ENCODE data around the gene KLHL29. TPM values are rescaled to one million over a fixed set of nuclear protein-coding genes. Genes with fewer than 3 reads are reported as not detected.
A peak's percentile ranks its signal among the peaks of the same experiment; 100 is the strongest.

The KLHL29 gene
- total RNA-seq, 2 donors from 2014 or later: 1.0 to 2.4 TPM

DNA sequence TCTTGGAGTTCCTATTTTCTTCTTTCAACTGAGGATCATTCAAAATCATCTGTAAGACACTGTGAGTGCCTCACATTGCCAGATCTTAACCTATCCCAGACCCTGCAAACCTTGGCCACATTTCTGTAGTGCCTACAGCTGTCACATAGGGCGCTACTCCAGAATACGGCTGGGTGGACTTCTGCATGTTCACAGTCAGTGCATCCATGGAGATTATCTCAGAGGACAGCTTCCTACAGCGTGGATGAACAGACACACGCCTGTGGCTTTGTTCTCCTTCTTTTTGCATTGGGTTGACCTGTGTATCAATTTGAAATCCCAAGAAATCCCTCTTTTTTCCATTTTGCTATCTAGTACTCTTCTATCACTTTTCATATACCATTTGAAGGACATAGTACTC, 1.9 kb upstream of the KLHL29 start:
- Histone ChIP-seq H3K27me3 (ENCODE audit: control insufficient read depth, insufficient read depth, low read length, poor library complexity, severe bottlenecking) (peaks cover 61% of the 10 kb centered on the region), H3K4me1 (ENCODE audit: control insufficient read depth, insufficient read depth, low read length) (no peaks in the 10 kb centered on the region), H3K36me3 (ENCODE audit: control insufficient read depth, insufficient read depth, low read length) (no peaks in the 10 kb centered on the region), H3K4me3 (ENCODE audit: low read length) (no peak overlapping the region), H3K9me3 (ENCODE audit: control insufficient read depth, low read length) (no peaks in the 10 kb centered on the region), H3K9ac (ENCODE audit: extremely low read depth, low read length, poor library complexity, severe bottlenecking) (no peak overlapping the region), H3K27ac (ENCODE audit: low read depth, low read length) (no peak overlapping the region)
- peaks cover 60% of the 10 kb centered on the region for H3K27me3 Mint-ChIP-seq (ENCODE audit: insufficient read depth)
- no peaks in the 10 kb centered on the region for H3K9me3 Mint-ChIP-seq
- H3K36me3 Mint-ChIP-seq (ENCODE audit: low read depth): no peaks in the 10 kb centered on the region
- H3K4me3 Mint-ChIP-seq: no peak overlapping the region
- WGBS, 2 experiments (ENCODE audit: insufficient coverage in 1 of 2, insufficient read length in 1 of 2): 91 to 92% methylated on average over 4 of the region's 4 CpGs
- H3K4me1 Mint-ChIP-seq: no peaks in the 10 kb centered on the region
- no peak for TF ChIP-seq CTCF (conservative IDR thresholded peaks at IDR 0.05)
- DNase-seq: no peak
- no peak overlapping the region for H3K27ac Mint-ChIP-seq

DNA sequence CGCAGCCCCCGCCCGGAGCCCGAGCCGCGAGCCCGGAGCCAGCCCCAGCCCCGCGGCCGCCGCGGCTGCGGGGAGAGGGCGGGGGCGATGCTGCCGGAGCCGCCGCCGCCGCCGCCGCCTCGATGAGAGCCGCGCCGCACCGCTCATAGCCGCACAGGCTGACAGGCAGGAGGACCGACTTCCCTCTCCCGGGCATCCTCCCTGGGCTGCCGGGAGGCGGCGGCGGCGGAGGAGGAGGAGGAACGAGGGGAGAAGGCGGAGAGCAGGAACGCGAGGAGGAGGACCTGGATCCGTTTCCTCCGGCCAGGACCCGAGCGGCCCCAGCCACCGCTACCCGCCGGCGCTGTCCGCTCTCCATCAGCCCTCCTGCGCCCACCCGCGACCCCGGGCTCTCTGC, 370 bp downstream of the KLHL29 start:
- Mint-ChIP-seq H3K36me3 (ENCODE audit: low read depth) (no peaks in the 10 kb centered on the region), H3K9me3 (no peaks in the 10 kb centered on the region), H3K27ac (no peak overlapping the region), H3K27me3 (ENCODE audit: insufficient read depth) (peaks cover 81% of the 10 kb centered on the region), H3K4me3 (peak overlapping the region; percentile 62), H3K4me1 (no peaks in the 10 kb centered on the region)
- Histone ChIP-seq H3K4me1 (ENCODE audit: control insufficient read depth, insufficient read depth, low read length) (no peaks in the 10 kb centered on the region), H3K27me3 (ENCODE audit: control insufficient read depth, insufficient read depth, low read length, poor library complexity, severe bottlenecking) (peaks cover 82% of the 10 kb centered on the region), H3K36me3 (ENCODE audit: control insufficient read depth, insufficient read depth, low read length) (no peaks in the 10 kb centered on the region), H3K4me3 (ENCODE audit: low read length) (no peak overlapping the region), H3K9me3 (ENCODE audit: control insufficient read depth, low read length) (no peaks in the 10 kb centered on the region), H3K9ac (ENCODE audit: extremely low read depth, low read length, poor library complexity, severe bottlenecking) (no peak overlapping the region), H3K27ac (ENCODE audit: low read depth, low read length) (no peak overlapping the region)
- WGBS, 2 experiments (ENCODE audit: insufficient coverage in 1 of 2, insufficient read length in 1 of 2): 0% methylated on average over 52 of the region's 52 CpGs; no CpG with 5 or more reads in 1 of the 2 experiments
- peak; percentile 79 for DNase-seq
- TF ChIP-seq CTCF (conservative IDR thresholded peaks at IDR 0.05): peak; percentile 14

DNA sequence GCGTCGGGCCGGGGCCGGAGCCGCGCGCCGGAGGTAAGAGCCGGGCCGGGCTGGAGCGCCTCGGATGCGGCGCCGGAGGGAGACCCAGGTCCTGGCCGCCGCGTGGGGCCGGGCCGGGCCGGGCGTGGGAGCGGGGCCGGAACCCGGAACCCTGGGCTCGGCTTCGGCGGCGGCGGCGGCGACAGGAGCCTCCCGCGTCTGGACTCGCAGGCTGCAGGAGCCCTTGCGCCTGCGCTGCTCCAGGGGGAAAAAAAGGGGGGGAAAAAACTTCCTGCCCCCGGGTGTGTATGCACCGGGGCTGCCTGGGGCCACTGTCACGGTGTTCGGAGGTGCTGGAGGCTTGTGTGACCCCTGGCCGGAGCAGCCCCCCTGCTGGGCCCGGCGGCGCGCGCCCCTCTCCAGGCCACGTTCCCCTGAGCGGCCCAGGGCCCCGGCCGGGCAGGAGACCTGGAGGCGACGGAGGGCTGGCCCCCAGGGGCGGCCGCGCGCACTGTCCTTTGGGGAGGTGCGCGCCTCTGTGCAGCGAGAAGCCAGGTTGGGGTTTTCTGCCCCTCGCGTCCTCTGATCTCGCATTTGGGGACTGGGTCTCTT, 864 bp downstream of the KLHL29 start:
- Histone ChIP-seq H3K4me1 (ENCODE audit: control insufficient read depth, insufficient read depth, low read length) (no peaks in the 10 kb centered on the region), H3K9ac (ENCODE audit: extremely low read depth, low read length, poor library complexity, severe bottlenecking) (no peak overlapping the region), H3K27ac (ENCODE audit: low read depth, low read length) (no peak overlapping the region), H3K9me3 (ENCODE audit: control insufficient read depth, low read length) (no peaks in the 10 kb centered on the region), H3K36me3 (ENCODE audit: control insufficient read depth, insufficient read depth, low read length) (no peaks in the 10 kb centered on the region), H3K4me3 (ENCODE audit: low read length) (peak overlapping the region; percentile 80), H3K27me3 (ENCODE audit: control insufficient read depth, insufficient read depth, low read length, poor library complexity, severe bottlenecking) (peaks cover 82% of the 10 kb centered on the region)
- TF ChIP-seq CTCF (conservative IDR thresholded peaks at IDR 0.05): no peak
- Mint-ChIP-seq H3K9me3 (no peaks in the 10 kb centered on the region), H3K4me3 (peak overlapping the region; percentile 62), H3K27ac (no peak overlapping the region), H3K27me3 (ENCODE audit: insufficient read depth) (peaks cover 81% of the 10 kb centered on the region), H3K36me3 (ENCODE audit: low read depth) (no peaks in the 10 kb centered on the region), H3K4me1 (no peaks in the 10 kb centered on the region)
- 0 to 2% methylated on average over 30 to 63 of the region's 63 CpGs for WGBS, 2 experiments (ENCODE audit: insufficient coverage in 1 of 2, insufficient read length in 1 of 2)
- DNase-seq: peak; percentile 71

Data from endodermal cell (in vitro differentiated cells).